Activated CD4-positive, alpha-beta T cell treated with anti-CD3 and anti-CD28 coated beads, Interleukin-10, Interleukin-2, amounts not matched to agents 100 ng/mL and 50 ng/mL, durations not matched to agents 16 hours and 8 hours (primary cell): ENCODE measurements around the gene ETFB.
A peak's percentile ranks its signal among the peaks of the same experiment; 100 is the strongest.
"Not testable (repeated sequence)": the region's sequence is repeated elsewhere in the genome, so short reads cannot be mapped to it uniquely, and the experiment has no call there.

ENCODE experiments used
- DNase-seq: peaks from one replicate; pipeline ENCODE4 v3.0.0-alpha.2; 2020

The ETFB gene

GRCh38 chr19:51365965-51366388, at the start of gene ETFB:
TSS of gene ETFB (minus strand) at chr19:51366388. CDS start at chr19:51366326, 62 bp downstream.
- no peak for DNase-seq

GRCh38 chr19:51415187-51415586, 49.0 kb upstream of the ETFB start:
- no peak for DNase-seq

GRCh38 chr19:51410950-51411748, 45.0 kb upstream of the ETFB start:
- no peak for DNase-seq

DNA sequence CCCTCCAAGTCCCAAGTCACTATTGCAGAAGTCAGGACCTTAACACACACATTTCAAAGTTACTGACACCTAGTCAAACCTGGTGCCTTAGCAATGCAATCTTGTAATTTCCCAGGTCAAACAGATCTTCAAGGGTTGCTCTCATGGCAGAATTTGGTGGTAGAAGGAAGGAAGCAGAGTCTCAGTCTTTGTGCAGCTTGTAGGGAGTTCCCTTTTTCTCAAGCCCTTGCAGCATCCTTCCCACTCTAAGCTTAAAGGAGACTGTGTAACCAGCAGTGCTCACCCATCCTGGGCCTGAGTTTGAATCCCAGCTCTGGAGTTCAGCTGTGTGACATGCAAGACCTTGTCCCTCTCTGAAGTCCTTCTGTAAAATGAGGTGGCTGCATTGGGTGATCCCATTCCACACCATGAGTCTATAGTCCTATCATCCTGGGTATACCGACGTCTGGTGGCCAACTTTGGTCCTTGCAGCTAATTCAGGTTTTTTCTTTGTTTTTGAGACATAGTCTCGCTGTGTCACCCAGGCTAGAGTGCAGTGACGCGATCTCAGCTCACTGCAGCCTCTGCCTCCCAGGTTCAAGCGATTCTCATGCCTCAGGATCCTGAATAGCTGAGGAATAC, 41.4 kb upstream of the ETFB start:
- DNase-seq, result peak; percentile 44

- no peak for DNase-seq
These were observed 35.9 kb upstream of the ETFB start for GRCh38 chr19:51402117-51402516.

DNA sequence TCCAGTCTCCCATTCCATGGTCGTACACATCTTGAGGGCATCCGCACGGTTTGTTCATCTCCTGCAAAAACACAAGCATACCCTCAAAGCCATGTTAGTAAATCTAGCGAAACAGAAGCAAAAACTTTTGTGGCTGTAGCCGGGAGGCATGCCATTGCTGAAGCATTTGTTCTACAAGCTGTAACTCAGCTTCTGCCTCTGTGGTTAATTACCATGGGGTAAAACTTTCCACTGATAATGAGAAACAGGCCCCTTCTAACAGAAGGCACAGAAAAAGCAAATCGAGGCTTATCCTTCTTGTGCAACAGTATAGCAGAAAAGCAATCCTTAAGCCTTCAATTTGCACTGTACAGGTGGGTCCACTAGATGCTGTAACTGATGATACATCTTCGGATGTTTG, 33.7 kb upstream of the ETFB start:
- not testable (repeated sequence) for DNase-seq

- DNase-seq, result no peak
These were observed 33.0 kb upstream of the ETFB start for GRCh38 chr19:51399231-51399630.

DNA sequence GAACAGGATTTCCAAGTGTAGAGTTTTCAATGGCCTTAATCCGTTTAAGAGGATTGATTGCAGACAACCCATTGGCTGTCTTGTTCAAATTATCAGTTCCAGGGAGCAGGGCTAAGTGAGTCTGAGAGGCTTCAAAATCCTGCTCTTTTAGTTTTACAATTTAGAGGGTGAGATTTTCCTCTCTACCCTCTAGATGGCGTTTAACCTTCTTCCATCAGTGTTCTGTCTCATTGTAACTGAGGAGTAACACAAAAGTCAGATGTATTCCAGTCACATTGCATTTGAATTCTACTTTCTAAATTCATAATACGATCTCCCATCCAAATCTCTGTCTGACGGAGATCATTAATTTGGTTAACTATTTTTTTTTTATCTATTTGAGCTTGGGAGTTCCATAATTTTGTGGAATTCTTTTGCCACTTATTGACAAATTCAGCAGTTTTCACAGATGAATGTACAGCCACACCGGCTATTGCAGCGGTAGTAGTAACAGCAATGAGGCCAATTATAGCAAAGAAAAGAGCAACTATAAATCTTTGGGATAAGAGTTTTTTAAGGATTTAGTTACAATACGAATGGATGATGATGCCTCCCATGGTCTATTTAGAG, 32.0 kb upstream of the ETFB start:
- DNase-seq, result peak; percentile 55

DNA sequence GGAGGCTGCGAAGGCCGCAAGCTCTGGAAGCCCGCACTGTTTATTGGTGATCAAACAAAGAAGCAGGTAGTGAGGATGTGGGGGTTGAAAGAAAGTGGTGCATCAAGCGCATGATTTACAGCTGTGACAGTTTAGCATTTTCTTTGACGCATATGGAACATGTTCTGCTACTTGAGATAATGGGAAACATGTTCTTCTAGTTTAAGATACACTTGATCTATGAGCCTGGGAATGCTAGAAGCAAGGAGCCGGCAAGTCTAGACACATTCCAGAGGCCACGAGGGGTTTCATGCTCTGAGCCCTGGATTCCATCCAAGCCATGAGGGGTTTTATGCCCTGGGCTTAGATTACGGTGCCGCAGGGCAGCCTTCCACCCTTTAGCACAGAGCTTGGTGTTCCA, 31.3 kb upstream of the ETFB start:
- DNase-seq, result not testable (repeated sequence)

DNA sequence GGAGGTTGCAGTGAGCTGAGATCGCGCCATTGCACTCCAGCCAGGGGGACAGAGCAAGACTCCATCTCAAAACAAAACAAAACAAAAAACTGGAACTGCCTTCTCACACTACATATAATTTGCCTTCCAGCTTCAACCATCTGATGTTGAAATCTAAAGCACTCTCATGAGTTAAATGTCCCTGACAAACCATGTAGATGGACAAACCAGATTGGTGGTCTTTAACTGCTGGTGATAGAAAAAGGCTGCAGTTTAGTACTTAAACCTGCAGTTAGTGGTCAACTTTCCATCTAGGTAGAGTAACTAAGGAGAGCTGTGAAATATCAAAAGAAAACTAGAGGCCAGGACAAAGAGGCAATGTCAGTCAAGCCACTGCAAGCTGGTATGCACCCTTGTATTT, 30.0 kb upstream of the ETFB start:
- DNase-seq, result no peak

DNA sequence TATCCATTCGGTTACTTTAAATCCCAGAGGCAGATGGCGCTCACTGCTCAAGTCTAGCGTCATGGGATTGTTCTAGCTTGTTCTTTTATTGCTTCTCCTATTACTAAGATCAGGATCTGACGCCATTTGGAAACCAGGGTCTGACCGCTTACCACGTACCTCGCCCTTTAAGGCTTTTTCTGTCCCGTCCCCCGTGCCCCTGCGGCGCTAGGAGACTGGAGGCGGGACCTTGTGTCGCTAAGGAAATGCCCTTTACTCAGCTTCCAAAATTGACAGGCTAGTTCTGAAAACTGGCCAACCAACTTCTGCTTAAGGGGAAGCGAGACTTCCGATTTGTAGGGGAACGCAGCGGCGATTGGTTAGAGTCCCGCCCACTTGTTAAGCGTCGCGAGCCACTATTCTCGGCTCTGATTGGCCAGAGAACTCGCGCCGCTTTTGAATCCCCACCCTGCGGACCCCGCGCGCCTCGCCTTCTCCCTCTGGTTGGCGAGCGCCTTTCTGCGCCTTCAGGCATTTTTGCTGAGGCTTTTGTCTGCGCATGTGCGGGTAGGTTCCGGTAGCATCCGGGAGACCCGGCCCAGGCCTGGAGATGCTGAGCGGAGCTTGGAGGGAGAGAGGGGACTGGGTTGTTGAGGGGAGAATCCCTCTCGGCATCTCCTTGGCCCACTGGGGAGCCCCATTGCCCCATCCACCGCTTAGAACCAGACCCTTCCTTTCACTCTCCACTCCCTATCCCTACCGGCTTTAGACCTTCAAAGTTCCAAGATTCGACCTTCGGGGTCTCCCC, 28.1 kb upstream of the ETFB start:
- DNase-seq, result peak; percentile 99

- no peak for DNase-seq
These were observed 26.5 kb upstream of the ETFB start for GRCh38 chr19:51392701-51393100.

DNA sequence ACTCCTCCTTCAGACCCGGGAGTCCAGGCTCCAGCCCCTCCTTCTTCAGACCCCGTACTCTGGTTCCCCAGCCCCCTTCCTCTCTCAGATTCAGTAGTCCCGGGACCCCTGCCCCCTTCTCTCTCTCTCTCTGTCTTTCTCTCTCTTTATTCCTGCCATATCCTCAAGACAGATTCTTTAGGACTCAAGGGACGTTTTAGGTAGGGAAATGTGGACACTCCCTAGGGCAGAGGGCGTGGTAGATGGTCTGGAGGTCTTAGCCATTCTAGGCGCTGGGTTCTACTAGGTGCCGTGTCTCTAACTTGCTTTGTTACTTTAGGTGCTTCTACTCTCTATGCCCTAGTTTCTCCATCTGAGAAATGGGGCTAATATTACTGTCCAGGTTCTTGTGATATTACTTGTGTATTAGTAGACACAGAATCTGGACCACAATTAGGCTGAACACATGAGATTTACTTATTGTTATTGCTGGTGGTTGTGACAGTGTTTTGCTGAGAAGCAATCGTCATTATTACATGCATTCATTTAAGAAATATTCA, 25.0 kb upstream of the ETFB start:
- DNase-seq, result no peak

DNA sequence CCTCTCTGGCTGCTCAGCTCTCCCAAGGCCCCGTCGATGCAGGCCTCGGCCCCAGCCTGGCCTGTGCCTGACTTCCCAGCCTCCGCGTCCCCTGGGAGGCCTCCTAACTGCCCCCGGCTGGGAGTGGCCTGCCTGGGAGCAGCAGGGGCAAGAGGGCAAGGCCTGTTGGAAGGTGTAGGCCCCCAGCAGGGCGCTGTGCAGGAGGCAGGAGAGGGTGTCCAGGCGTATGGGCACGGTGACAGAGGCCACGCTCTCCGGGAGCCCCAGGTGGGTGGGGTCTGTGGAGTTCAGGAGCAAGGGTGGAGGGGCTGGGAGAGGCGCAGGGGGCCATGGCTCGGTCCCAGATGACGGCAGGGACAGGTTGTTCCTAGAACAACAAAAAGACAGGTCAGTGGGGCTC, 23.0 kb upstream of the ETFB start:
- no peak for DNase-seq

GRCh38 chr19:51387924-51388389, 21.8 kb upstream of the ETFB start, which contains the start of gene LIM2:
TSS of gene LIM2 (minus strand) at chr19:51387974. CDS start at chr19:51387443, 531 bp downstream.
- no peak for DNase-seq

- DNase-seq, result no peak
These were observed 20.8 kb upstream of the ETFB start for GRCh38 chr19:51386882-51387520.

GRCh38 chr19:51382004-51382403, 15.8 kb upstream of the ETFB start:
- DNase-seq, result no peak

DNA sequence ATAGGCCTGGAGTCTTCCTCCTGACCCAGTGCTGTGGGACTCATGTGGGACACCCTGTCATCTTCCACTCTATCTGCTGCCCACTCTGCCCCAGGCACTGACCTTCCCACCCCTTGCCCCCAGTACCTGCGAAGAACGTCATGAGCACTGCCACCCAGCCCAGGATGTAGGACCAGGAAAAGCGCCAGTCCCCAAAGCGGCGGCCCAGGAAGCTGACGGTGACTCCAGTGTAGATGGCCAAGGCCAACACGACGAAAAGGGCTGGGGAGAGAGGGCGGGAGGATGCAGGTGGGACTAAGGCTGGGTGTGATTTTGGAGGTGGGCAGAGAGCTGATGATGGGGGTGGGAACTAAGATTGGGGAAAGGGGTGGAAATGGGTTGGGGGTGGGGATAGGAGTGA, 14.2 kb upstream of the ETFB start:
- DNase-seq, result no peak

- no peak for DNase-seq
These were observed 11.2 kb upstream of the ETFB start for GRCh38 chr19:51377422-51377821.

DNA sequence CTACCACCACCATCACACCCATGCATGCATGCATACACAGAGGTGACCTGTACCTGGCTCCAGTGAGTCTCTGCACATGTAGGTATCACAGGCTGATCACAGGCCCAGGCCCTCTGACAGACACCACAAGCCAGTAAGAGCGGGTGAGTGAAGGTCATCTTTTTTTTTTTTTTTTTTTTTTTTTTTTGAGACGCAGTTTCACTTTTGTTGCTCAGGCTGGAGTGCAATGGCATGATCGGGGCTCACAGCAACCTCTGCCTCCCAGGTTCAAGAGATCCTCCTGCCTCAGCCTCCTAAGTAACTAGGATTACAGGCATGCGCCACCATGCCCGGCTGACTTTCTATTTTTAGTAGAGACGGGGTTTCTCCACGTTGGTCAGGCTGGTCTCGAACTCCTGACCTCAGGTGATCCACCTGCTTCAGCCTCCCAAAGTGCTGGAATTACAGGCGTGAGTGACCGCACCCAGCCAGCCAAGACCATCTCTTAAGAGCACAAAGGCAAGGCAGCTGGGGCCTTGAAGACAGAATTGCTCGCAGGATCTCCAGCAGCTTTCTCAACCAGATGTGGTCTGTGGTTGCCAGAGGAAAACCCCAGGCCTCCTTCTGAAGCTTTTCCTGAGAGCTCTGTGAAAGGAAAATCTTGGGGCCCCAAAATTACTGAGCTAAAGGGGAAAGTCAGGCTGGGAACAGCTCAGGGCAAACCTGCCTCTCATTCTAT, 9.5 kb upstream of the ETFB start:
- DNase-seq, result peak; percentile 78
